K562 (cell line): ENCODE data around the gene CFL1. TPM values are rescaled to one million over a fixed set of nuclear protein-coding genes. Genes with fewer than 3 reads are reported as not detected.

Source experiments
- ATAC-seq: fragments of 200-7000 bp; cut with Tn5 transposase; 3 replicates; pipeline ENCODE4 v1.9.1; 2020; ENCODE audit warnings: moderate library complexity
- BruUV-seq: library from RNA; stranded (reverse); fragments of 400-500 nt; replicated peaks from 2 replicates; lab custom pipeline; 2021; lab: Mats Ljungman, UMichigan
- CTCF ChIA-PET: fragments of 300-600 bp; formaldehyde crosslinking; extraction: SDS; loops from one replicate; lab custom pipeline; 2021; ENCODE audit warnings: low intra/inter-chr PET ratio; lab: Yijun Ruan, JAX
- POLR2A ChIA-PET: fragments of 300-600, 350-650 bp; sonication (Branson Sonifier 250); formaldehyde crosslinking; extraction: SDS; loops from one replicate; lab custom pipeline; 2021; ENCODE audit warnings: antibody characterized with exemption, inconsistent platforms; lab: Yijun Ruan, JAX
- DNase-seq, 4 experiments: peaks; one replicate each; pipeline versions ENCODE4 v3.0.0 to v3.0.0-alpha.2; 2011 to 2018; ENCODE audit warnings: low spot score in 3 of 4, mixed read lengths in 3 of 4; ENCODE audit errors: extremely low read depth in 1 of 4
- FAIRE-seq: peaks from 2 replicates; lab custom pipeline; 2011; peaks lifted over from hg19 to GRCh38; lab: Jason Lieb, UNC
- H2AFZ ChIP-seq: 2 replicates; pipeline ENCODE4 v1.6.0; 2011; ENCODE audit warnings: low read depth, low read length, control low read depth, inconsistent platforms
- H3K27ac ChIP-seq: fragments of 200-600 bp; 3 replicates; pipeline ENCODE4 v1.8.0; 2011; ENCODE audit warnings: low read depth, mild to moderate bottlenecking, control low read depth, inconsistent platforms, low read length, moderate library complexity, mixed read lengths; ENCODE audit errors: extremely low read depth
- H3K27me3 ChIP-seq, 2 experiments: fragments of 300-600 bp in 1 of 2; 2 replicates in 1 of 2; 3 replicates in 1 of 2; pipeline versions ENCODE4 v1.6.0 to v1.8.0; 2011; ENCODE audit warnings: inconsistent platforms in 2 of 2, low read length in 2 of 2, mild to moderate bottlenecking in 1 of 2, mixed read lengths in 1 of 2, moderate library complexity in 1 of 2; ENCODE audit not compliant: control insufficient read depth in 2 of 2, insufficient read depth in 2 of 2
- H3K36me3 ChIP-seq: fragments of 300-600 bp; 3 replicates; pipeline ENCODE4 v1.8.0; 2011; ENCODE audit warnings: mild to moderate bottlenecking, low read length, inconsistent platforms; ENCODE audit not compliant: control insufficient read depth, insufficient read depth
- H3K4me1 ChIP-seq, 2 experiments: fragments of 200-600 bp in 1 of 2; replicated peaks in 1 of 2; 2 replicates in 1 of 2; 3 replicates in 1 of 2; pipeline versions ENCODE4 v1.5.1 to v1.8.0; 2011; ENCODE audit warnings: inconsistent platforms in 2 of 2, low read length in 2 of 2, mild to moderate bottlenecking in 1 of 2, mixed read lengths in 1 of 2, moderate library complexity in 1 of 2; ENCODE audit not compliant: control insufficient read depth in 2 of 2, insufficient read depth in 2 of 2
- H3K4me2 ChIP-seq: 2 replicates; pipeline ENCODE4 v1.6.1; 2011; ENCODE audit warnings: low read length, control low read depth, inconsistent platforms, mixed read lengths; ENCODE audit not compliant: insufficient read depth
- H3K4me3 ChIP-seq: fragments of 200-600 bp; sonication (generic), shearing (Covaris generic); 2 replicates; pipeline ENCODE4 v1.5.1; 2016; ENCODE audit warnings: control low read depth, inconsistent platforms
- H3K79me2 ChIP-seq: fragments of 200-600 bp; 3 replicates; pipeline ENCODE4 v1.8.0; 2011; ENCODE audit warnings: low read length, inconsistent platforms; ENCODE audit not compliant: control insufficient read depth, insufficient read depth
- H3K9ac ChIP-seq, 2 experiments: 2 replicates each; pipeline versions ENCODE4 v1.6.0 to v1.6.1; 2011; ENCODE audit warnings: low read depth in 2 of 2, low read length in 2 of 2, control low read depth in 1 of 2, inconsistent platforms in 1 of 2, mild to moderate bottlenecking in 1 of 2, mixed read lengths in 1 of 2; ENCODE audit not compliant: insufficient read depth in 1 of 2
- H3K9me1 ChIP-seq: one replicate; pipeline ENCODE4 v1.6.0; 2011; ENCODE audit warnings: inconsistent platforms, mild to moderate bottlenecking, low read length, moderate library complexity; ENCODE audit not compliant: control insufficient read depth, insufficient read depth
- H3K9me3 ChIP-seq: replicated peaks from 2 replicates; pipeline ENCODE4 v1.5.1; 2011; ENCODE audit warnings: low read depth, low read length, inconsistent platforms; ENCODE audit not compliant: control insufficient read depth, insufficient read depth
- H4K20me1 ChIP-seq: replicated peaks from 2 replicates; pipeline ENCODE4 v1.6.1; 2011; ENCODE audit warnings: low read length, inconsistent platforms, mixed read lengths; ENCODE audit not compliant: control insufficient read depth, insufficient read depth
- BRF2 ChIP-seq: IDR thresholded peaks from 3 replicates; pipeline ENCODE4 v1.6.1; 2011; ENCODE audit warnings: borderline replicate concordance, mild to moderate bottlenecking; ENCODE audit not compliant: insufficient read length, insufficient read depth
- HNRNPL ChIP-seq: fragments of 200-400 bp; formaldehyde crosslinking; IDR thresholded peaks from 2 replicates; pipeline ENCODE4 v1.6.1; 2017; ENCODE audit warnings: low read depth, mild to moderate bottlenecking, low read length
- IFI16 ChIP-seq: fragments of 250-450 bp; sonication (Bioruptor Pico); IDR thresholded peaks from 2 replicates; pipeline ENCODE4 v2.1.2; 2022; ENCODE audit warnings: mild to moderate bottlenecking, inconsistent platforms
- IRF2 ChIP-seq: sonication (generic); formaldehyde crosslinking; IDR thresholded peaks from 2 replicates; pipeline ENCODE4 v1.8.1; 2022; ENCODE audit warnings: mild to moderate bottlenecking, missing genetic modification reagents
- LEF1 ChIP-seq: fragments of 450-650 bp; IDR thresholded peaks from 2 replicates; pipeline ENCODE4 v1.6.1; 2016; ENCODE audit warnings: mild to moderate bottlenecking
- MTA1 ChIP-seq: fragments of 450-650 bp; IDR thresholded peaks from 2 replicates; pipeline ENCODE4 v1.6.1; 2017; ENCODE audit warnings: borderline replicate concordance
- NEUROD1 ChIP-seq: fragments of 150-350 bp; IDR thresholded peaks from 2 replicates; pipeline ENCODE4 v1.6.1; 2014; ENCODE audit warnings: borderline replicate concordance, low read length, low read depth; ENCODE audit not compliant: partially characterized antibody
- SMAD4 ChIP-seq: fragments of 250-450 bp; sonication (Bioruptor Pico); conservative IDR thresholded peaks from 2 replicates; pipeline ENCODE4 v1.8.0; 2021; ENCODE audit warnings: inconsistent platforms, mild to moderate bottlenecking, moderate library complexity
- XRCC5 ChIP-seq: fragments of 200-400 bp; formaldehyde crosslinking; IDR thresholded peaks from 2 replicates; pipeline ENCODE4 v1.6.1; 2017; ENCODE audit warnings: low read depth, mild to moderate bottlenecking, low read length
- ZEB2 ChIP-seq: fragments of 450-650 bp; IDR thresholded peaks from 2 replicates; pipeline ENCODE4 v1.6.1; 2016
- ZNF23 ChIP-seq: fragments of 250-450 bp; sonication (Bioruptor Pico); IDR thresholded peaks from 2 replicates; pipeline ENCODE4 v1.4.0; 2020; ENCODE audit warnings: mild to moderate bottlenecking
- ZNF280A ChIP-seq: fragments of 450-650 bp; IDR thresholded peaks from 2 replicates; pipeline ENCODE4 v1.6.1; 2018; ENCODE audit warnings: mild to moderate bottlenecking, low read depth; ENCODE audit not compliant: partially characterized antibody
- ZNF57 ChIP-seq: fragments of 450-650 bp; formaldehyde crosslinking; IDR thresholded peaks from 2 replicates; pipeline ENCODE4 v1.4.0; 2020; ENCODE audit warnings: mild to moderate bottlenecking, moderate library complexity
- WGBS: fragments of 100-300 bp; shearing (Covaris generic); methylation state at CpG from one replicate; pipeline ENCODE4 v1.1.6; 2016; ENCODE audit warnings: low coverage, mixed read lengths; ENCODE audit not compliant: insufficient coverage; ENCODE audit errors: missing lambda C conversion rate; 5-methylcytosine and 5-hydroxymethylcytosine counted together
- in situ Hi-C: fragments of 300-500 bp; cut with MboI; formaldehyde crosslinking; loops from 4 replicates; pipeline ENCODE4 v1.15.0; 2018; ENCODE audit warnings: inconsistent platforms, mixed read lengths
- intact Hi-C: fragments of 100-400 bp; cut with micrococcal nuclease; formaldehyde crosslinking; loops from 2 replicates; pipeline ENCODE4 v1.14.2; 2022
- polyA plus RNA-seq, 8 experiments: library from polyadenylated mRNA; depleted of rRNA in 4 of 8; stranded (reverse) in 5 of 8; unstranded in 3 of 8; fragments of >200 nt; fragmentation: Nextera tagmentation in 2 of 8; fragmentation: Illumina TruSeq in 1 of 8; extraction: Ambion mirVana in 2 of 8; extraction: Trizol in 1 of 8; gene quantifications; 2 replicates each; pipeline versions ENCODE4 v1.2.1 to v1.2.3, GENCODE V29; 2011 to 2014; ENCODE audit warnings: inconsistent platforms in 1 of 8, missing spikeins in 1 of 8
- total RNA-seq, 7 experiments: library from RNA; depleted of rRNA in 6 of 7; stranded (reverse); fragments of >200 nt in 6 of 7; fragmentation: Illumina TruSeq in 2 of 7; extraction: Trizol in 2 of 7; gene quantifications; 2 replicates each; pipeline versions ENCODE4 v1.2.1 to v1.2.3, GENCODE V29; 2011 to 2021; ENCODE audit warnings: low replicate concordance in 1 of 7
- TF ChIP-seq, protein P1 (sequence below), 2 experiments: fragments of 450-650 bp; IDR thresholded peaks; 2 replicates each; pipeline ENCODE4 v1.6.1; 2018; ENCODE audit warnings: mild to moderate bottlenecking in 2 of 2, low read depth in 1 of 2; ENCODE audit not compliant: partially characterized antibody in 2 of 2

The CFL1 gene
- total and polyA plus RNA-seq, 9 of the 15 experiments (the other 6 are each of a cell fraction or from before 2014, with no cell fraction given): 105 to 1,101 (median 859) TPM

DNA sequence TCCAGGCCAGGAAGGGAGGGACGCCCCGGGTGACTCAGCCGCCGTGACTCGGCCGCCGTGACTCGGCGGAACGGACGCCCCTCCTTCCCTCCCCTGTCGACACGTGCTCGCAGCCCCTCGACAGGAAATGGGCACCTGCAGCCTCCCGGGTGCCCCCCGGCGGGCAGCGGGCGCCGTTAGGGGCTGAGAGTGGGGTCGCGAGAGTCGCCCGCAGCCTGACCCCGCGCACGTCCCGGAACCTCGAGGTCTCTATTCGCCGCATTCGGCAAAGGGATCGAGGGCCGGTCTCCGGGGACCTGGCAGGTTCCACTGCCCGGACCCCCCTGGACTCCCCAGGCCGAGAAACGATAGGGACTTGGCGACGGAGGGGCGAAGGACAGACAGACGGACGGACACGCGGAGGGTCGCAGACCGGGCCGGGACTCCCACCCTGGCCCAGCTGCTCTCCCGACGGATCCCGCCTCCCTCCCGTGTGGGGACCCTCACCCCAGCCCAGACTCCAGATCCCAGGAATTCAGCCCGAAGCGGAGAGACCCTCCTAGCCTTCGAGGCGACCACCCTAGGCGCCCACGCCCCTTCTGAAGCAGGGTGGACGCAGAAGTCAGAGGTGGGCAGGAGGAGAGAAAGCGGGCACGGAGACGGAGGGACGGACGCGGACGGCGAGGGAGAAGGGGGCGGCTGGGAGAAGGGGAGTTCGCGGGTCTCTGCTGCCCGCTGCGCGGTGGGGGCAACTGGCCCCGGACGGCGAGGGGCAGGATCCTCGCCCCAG is 41.6 kb upstream of the CFL1 start:
- WGBS: under 1% methylated on average over 54 of the region's 78 CpGs
- ChIA-PET CTCF (interaction anchor here (0.6 kb wide), 1 partner anchor 123 kb away, joined by 5 read pairs; no protein-coding TSS in a partner anchor), POLR2A (interaction anchor here (1.0 to 8.0 kb wide), 17 partner anchors 7 to 326 kb away, joined by 3 to 136 read pairs (median 7); partner anchors contain the start of genes CCDC85B, CFL1, FIBP and KAT5)
- H3K4me1 ChIP-seq: peaks cover 42 to 72% of the 10 kb centered on the region in 2 experiments
- peak overlapping the region; percentile 58 for H2AFZ ChIP-seq
- intact Hi-C loops: loop anchor here (5.0 kb wide), 1 partner anchor 42 kb away; the partner anchor contains the start of gene CFL1
- ATAC-seq (peak; percentile 82), DNase-seq (peak; percentile 81 to 91 (median 86)), FAIRE-seq (no peak)
- peak overlapping the region; percentile 100 for H3K9ac ChIP-seq
- in situ Hi-C loops: no loop called here
- peak overlapping the region; percentile 89 for H3K4me3 ChIP-seq
- peaks cover 52% of the 10 kb centered on the region for H3K79me2 ChIP-seq
- H3K27me3 ChIP-seq: no peaks in the 10 kb centered on the region
- H3K36me3 ChIP-seq: peaks cover 46% of the 10 kb centered on the region
- H3K4me2 ChIP-seq: peak overlapping the region; percentile 99
- H4K20me1 ChIP-seq: peaks cover 15% of the 10 kb centered on the region
- no peaks in the 10 kb centered on the region for H3K9me3 ChIP-seq
- TSS peak; percentile 57 for BruUV-seq
- H3K27ac ChIP-seq: peak overlapping the region; percentile 100
- H3K9me1 ChIP-seq: no peaks in the 10 kb centered on the region
- TF ChIP-seq MTA1 (no peak), ZNF280A (no peak), ZEB2 (no peak), ZNF23 (CRISPR knock-in tag) (no peak), NEUROD1 (peak; percentile 76), IRF2 (CRISPR knock-in tag) (0 out of 2 replicates have a peak, but pooled peaks have one; percentile 59), HNRNPL (peak; percentile 99), XRCC5 (peak; percentile 87; the same call in 1 of the 2 replicates), IFI16 (CRISPR knock-in tag) (no peak), LEF1 (no peak), SMAD4 (CRISPR knock-in tag) (peak; percentile 69; the same call in 1 of the 2 replicates), ZNF57 (CRISPR knock-in tag) (no peak), BRF2 (no peak)
- TF ChIP-seq, protein P1, sequence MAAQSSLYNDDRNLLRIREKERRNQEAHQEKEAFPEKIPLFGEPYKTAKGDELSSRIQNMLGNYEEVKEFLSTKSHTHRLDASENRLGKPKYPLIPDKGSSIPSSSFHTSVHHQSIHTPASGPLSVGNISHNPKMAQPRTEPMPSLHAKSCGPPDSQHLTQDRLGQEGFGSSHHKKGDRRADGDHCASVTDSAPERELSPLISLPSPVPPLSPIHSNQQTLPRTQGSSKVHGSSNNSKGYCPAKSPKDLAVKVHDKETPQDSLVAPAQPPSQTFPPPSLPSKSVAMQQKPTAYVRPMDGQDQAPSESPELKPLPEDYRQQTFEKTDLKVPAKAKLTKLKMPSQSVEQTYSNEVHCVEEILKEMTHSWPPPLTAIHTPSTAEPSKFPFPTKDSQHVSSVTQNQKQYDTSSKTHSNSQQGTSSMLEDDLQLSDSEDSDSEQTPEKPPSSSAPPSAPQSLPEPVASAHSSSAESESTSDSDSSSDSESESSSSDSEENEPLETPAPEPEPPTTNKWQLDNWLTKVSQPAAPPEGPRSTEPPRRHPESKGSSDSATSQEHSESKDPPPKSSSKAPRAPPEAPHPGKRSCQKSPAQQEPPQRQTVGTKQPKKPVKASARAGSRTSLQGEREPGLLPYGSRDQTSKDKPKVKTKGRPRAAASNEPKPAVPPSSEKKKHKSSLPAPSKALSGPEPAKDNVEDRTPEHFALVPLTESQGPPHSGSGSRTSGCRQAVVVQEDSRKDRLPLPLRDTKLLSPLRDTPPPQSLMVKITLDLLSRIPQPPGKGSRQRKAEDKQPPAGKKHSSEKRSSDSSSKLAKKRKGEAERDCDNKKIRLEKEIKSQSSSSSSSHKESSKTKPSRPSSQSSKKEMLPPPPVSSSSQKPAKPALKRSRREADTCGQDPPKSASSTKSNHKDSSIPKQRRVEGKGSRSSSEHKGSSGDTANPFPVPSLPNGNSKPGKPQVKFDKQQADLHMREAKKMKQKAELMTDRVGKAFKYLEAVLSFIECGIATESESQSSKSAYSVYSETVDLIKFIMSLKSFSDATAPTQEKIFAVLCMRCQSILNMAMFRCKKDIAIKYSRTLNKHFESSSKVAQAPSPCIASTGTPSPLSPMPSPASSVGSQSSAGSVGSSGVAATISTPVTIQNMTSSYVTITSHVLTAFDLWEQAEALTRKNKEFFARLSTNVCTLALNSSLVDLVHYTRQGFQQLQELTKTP (IDR thresholded peaks at IDR 0.05; ENCODE audit: low read depth in 1 of 2, partially characterized antibody in 2 of 2): no peak
